HepG2 (cell line): ENCODE measurements around the gene HHIPL1. TPM values are rescaled to one million over a fixed set of nuclear protein-coding genes. Genes with fewer than 3 reads are reported as not detected.

Experiments
- ATAC-seq: fragments of 200-7000 bp; cut with Tn5 transposase; 3 replicates; pipeline ENCODE4 v1.9.1; 2020; ENCODE audit warnings: mild to moderate bottlenecking, moderate library complexity
- BruUV-seq: library from RNA; stranded (reverse); fragments of 400-500 nt; replicated peaks from 2 replicates; lab custom pipeline; 2021; lab: Mats Ljungman, UMichigan
- CTCF ChIA-PET: fragments of 300-600 bp; formaldehyde crosslinking; extraction: SDS; loops from one replicate; lab custom pipeline; 2021; ENCODE audit warnings: low total read pairs, inconsistent platforms, low intra/inter-chr PET ratio; lab: Yijun Ruan, JAX
- POLR2A ChIA-PET: fragments of 350-600 bp; sonication (Branson Sonifier 250); formaldehyde crosslinking; loops from one replicate; lab custom pipeline; 2020; ENCODE audit warnings: antibody characterized with exemption, inconsistent platforms; lab: Yijun Ruan, JAX
- DNase-seq: peaks from one replicate; pipeline ENCODE4 v3.0.0-alpha.2; 2015; ENCODE audit warnings: low spot score
- FAIRE-seq: peaks from 3 replicates; lab custom pipeline; 2011; peaks lifted over from hg19 to GRCh38; lab: Jason Lieb, UNC
- H2AFZ ChIP-seq: one replicate; pipeline ENCODE4 v1.6.1; 2011; ENCODE audit warnings: low read length, inconsistent platforms
- H3K27ac ChIP-seq: fragments of 300-600 bp; 3 replicates; pipeline ENCODE4 v1.8.0; 2011; ENCODE audit warnings: mixed run types, mild to moderate bottlenecking, mixed read lengths, low read length, inconsistent platforms; ENCODE audit not compliant: insufficient read depth; ENCODE audit errors: extremely low read length
- H3K27me3 ChIP-seq, 2 experiments: fragments of 200-600 bp in 1 of 2; 2 replicates in 1 of 2; 3 replicates in 1 of 2; pipeline versions ENCODE4 v1.6.0 to v1.8.0; 2011; ENCODE audit warnings: low read length in 2 of 2, mild to moderate bottlenecking in 2 of 2, moderate library complexity in 2 of 2, inconsistent platforms in 1 of 2; ENCODE audit not compliant: insufficient read depth in 2 of 2, control insufficient read depth in 1 of 2
- H3K36me3 ChIP-seq, 2 experiments: fragments of 200-600 bp in 1 of 2; replicated peaks in 1 of 2; 2 replicates in 1 of 2; 3 replicates in 1 of 2; pipeline versions ENCODE4 v1.5.1 to v1.8.0; 2011; ENCODE audit warnings: low read length in 2 of 2, inconsistent platforms in 1 of 2; ENCODE audit not compliant: insufficient read depth in 2 of 2, control insufficient read depth in 1 of 2
- H3K4me1 ChIP-seq: 2 replicates; pipeline ENCODE4 v1.5.1; 2012; ENCODE audit warnings: low read length, inconsistent platforms; ENCODE audit not compliant: insufficient read depth
- H3K4me2 ChIP-seq: 2 replicates; pipeline ENCODE4 v1.6.0; 2011; ENCODE audit warnings: low read depth, low read length, inconsistent platforms
- H3K4me3 ChIP-seq, 3 experiments: fragments of 200-600 bp in 1 of 3; sonication (generic), shearing (Covaris generic) in 1 of 3; replicated peaks in 1 of 3; 2 replicates each; pipeline ENCODE4 v1.5.1; 2011 to 2016; ENCODE audit warnings: low read length in 3 of 3, inconsistent platforms in 2 of 3, low read depth in 2 of 3, mild to moderate bottlenecking in 2 of 3, control low read depth in 1 of 3, mixed read lengths in 1 of 3; ENCODE audit not compliant: insufficient read depth in 1 of 3
- H3K79me2 ChIP-seq: one replicate; pipeline ENCODE4 v1.6.1; 2011; ENCODE audit warnings: low read length, inconsistent platforms; ENCODE audit not compliant: insufficient read depth
- H3K9ac ChIP-seq: 2 replicates; pipeline ENCODE4 v1.6.0; 2011; ENCODE audit warnings: mild to moderate bottlenecking, low read depth, low read length, inconsistent platforms; ENCODE audit not compliant: insufficient read depth
- H3K9me3 ChIP-seq: 2 replicates; pipeline ENCODE4 v1.5.1; 2012; ENCODE audit warnings: mild to moderate bottlenecking, low read length
- H4K20me1 ChIP-seq: 2 replicates; pipeline ENCODE4 v1.6.0; 2011; ENCODE audit warnings: inconsistent platforms, mild to moderate bottlenecking, low read length, moderate library complexity; ENCODE audit not compliant: insufficient read depth
- PRDM15 ChIP-seq: sonication (generic); formaldehyde crosslinking; IDR thresholded peaks from 2 replicates; pipeline ENCODE4 v1.4.0; 2020; ENCODE audit warnings: missing genetic modification reagents
- XRCC5 ChIP-seq: fragments of 200-400 bp; formaldehyde crosslinking; optimal IDR thresholded peaks from 2 replicates; pipeline ENCODE3; 2017; ENCODE audit warnings: mild to moderate bottlenecking, low read length
- ZFP91 ChIP-seq: sonication (generic); formaldehyde crosslinking; IDR thresholded peaks from 2 replicates; pipeline ENCODE4 v1.9.0; 2022; ENCODE audit warnings: missing genetic modification reagents, mild to moderate bottlenecking, borderline replicate concordance
- ZNF563 ChIP-seq: sonication (generic); formaldehyde crosslinking; IDR thresholded peaks from 2 replicates; pipeline ENCODE4 v1.8.0; 2022; ENCODE audit warnings: mild to moderate bottlenecking, moderate library complexity, missing genetic modification reagents
- ZNF746 ChIP-seq: sonication (generic); formaldehyde crosslinking; IDR thresholded peaks from 2 replicates; pipeline ENCODE4 v1.8.0; 2022; ENCODE audit warnings: mild to moderate bottlenecking, missing genetic modification reagents
- ZNF747 ChIP-seq: sonication (generic); formaldehyde crosslinking; IDR thresholded peaks from 2 replicates; pipeline ENCODE4 v1.8.1; 2023; ENCODE audit warnings: missing genetic modification reagents, mild to moderate bottlenecking, borderline replicate concordance
- WGBS: methylation state at CpG from one replicate; pipeline ENCODE4 v1.1.6; 2017; ENCODE audit warnings: low lambda C conversion rate; 5-methylcytosine and 5-hydroxymethylcytosine counted together
- in situ Hi-C: cut with HindIII; loops from 2 replicates; pipeline ENCODE4 v1.10.0; 2017; ENCODE audit warnings: low pct_unique_long_range_greater_than_20kb; ENCODE audit not compliant: extremely low pct_ligation_motif_present
- intact Hi-C: fragments of 100-400 bp; cut with micrococcal nuclease; formaldehyde crosslinking; loops from one replicate; pipeline ENCODE4 v1.10.0; 2022; ENCODE audit not compliant: unreplicated experiment
- polyA plus RNA-seq, 8 experiments: library from polyadenylated mRNA; depleted of rRNA in 3 of 8; stranded (reverse) in 7 of 8; unstranded in 1 of 8; fragments of >200 nt; fragmentation: Illumina TruSeq in 4 of 8; extraction: Trizol in 4 of 8; gene quantifications; 2 replicates each; pipeline versions ENCODE4 v1.2.1 to v1.2.3, GENCODE V29; 2011 to 2016; ENCODE audit warnings: low read depth in 4 of 8, missing spikeins in 1 of 8, mixed read lengths in 1 of 8; ENCODE audit not compliant: insufficient read depth in 1 of 8
- total RNA-seq, 5 experiments: library from RNA; depleted of rRNA; stranded (reverse); fragments of >200 nt; fragmentation: Illumina TruSeq; extraction: Trizol; gene quantifications; 2 replicates each; pipeline ENCODE4 v1.2.3, GENCODE V29; 2016; ENCODE audit warnings: low read depth in 1 of 5

Gene HHIPL1
- total and polyA plus RNA-seq, 2 of the 13 experiments (the other 11 are each of a cell fraction or from before 2014, with no cell fraction given) = not detected

- FAIRE-seq = no peak
- in situ Hi-C loops = no loop called here
- no peak overlapping the region for H3K4me2 ChIP-seq
- peaks cover 6 to 43% of the 10 kb centered on the region in 2 experiments; a peak in 4 of 5 replicates for H3K27me3 ChIP-seq
- no peak for ATAC-seq
- no peak overlapping the region for H3K27ac ChIP-seq
- intact Hi-C loops = loop anchor here (1.0 to 5.0 kb wide), 2 partner anchors 65 to 109 kb away; no protein-coding TSS in a partner anchor
- BruUV-seq = no TSS peak
- no peak overlapping the region for H3K4me3 ChIP-seq
- H2AFZ ChIP-seq = no peak overlapping the region
- no peaks in the 10 kb centered on the region for H4K20me1 ChIP-seq
- H3K36me3 ChIP-seq = no peaks in the 10 kb centered on the region
- POLR2A ChIA-PET = no interaction called here
- H3K9me3 ChIP-seq = no peaks in the 10 kb centered on the region
- H3K79me2 ChIP-seq = no peaks in the 10 kb centered on the region
- CTCF ChIA-PET = interaction anchor here (0.9 to 2.4 kb wide), 2 partner anchors 103 to 109 kb away, joined by 4 to 29 read pairs; no protein-coding TSS in a partner anchor
- H3K9ac ChIP-seq = no peak overlapping the region
- TF ChIP-seq ZNF563 (CRISPR knock-in tag) = 0 out of 2 replicates have a peak, but pooled peaks have one; percentile 6
- no peak for TF ChIP-seq ZNF746
- TF ChIP-seq, all 625 proteins: peak for 1
- H3K4me1 ChIP-seq = no peaks in the 10 kb centered on the region
- WGBS = 29% methylated on average over 13 of the region's 13 CpGs
- no peak for DNase-seq
These were observed 17.2 kb upstream of the HHIPL1 start for GRCh38 chr14:99627510-99628381.

GRCh38 chr14:99628887-99629618, 15.9 kb upstream of the HHIPL1 start:
- H3K27ac ChIP-seq = no peak overlapping the region
- no peak overlapping the region for H2AFZ ChIP-seq
- POLR2A ChIA-PET = no interaction called here
- DNase-seq (peak; percentile 18), ATAC-seq (peak; percentile 89), FAIRE-seq (no peak)
- no peaks in the 10 kb centered on the region for H3K36me3 ChIP-seq
- no peaks in the 10 kb centered on the region for H3K79me2 ChIP-seq
- 37% methylated on average over 9 of the region's 20 CpGs for WGBS
- H3K9ac ChIP-seq = no peak overlapping the region
- H3K9me3 ChIP-seq = no peaks in the 10 kb centered on the region
- H4K20me1 ChIP-seq = no peaks in the 10 kb centered on the region
- no peak overlapping the region for H3K4me3 ChIP-seq
- H3K4me1 ChIP-seq = peaks cover 6% of the 10 kb centered on the region; the same call in 1 of the 2 replicates
- peak overlapping the region; percentile 37 for H3K4me2 ChIP-seq
- in situ Hi-C loops (no loop called here), intact Hi-C loops (loop anchor here (1.0 to 5.0 kb wide), 2 partner anchors 67 to 111 kb away; no protein-coding TSS in a partner anchor)
- H3K27me3 ChIP-seq = peaks cover 9 to 37% of the 10 kb centered on the region in 2 experiments; a peak in 4 of 5 replicates
- no TSS peak for BruUV-seq
- CTCF ChIA-PET = interaction anchor here (0.7 to 2.4 kb wide), 5 partner anchors 53 to 113 kb away, joined by 3 to 29 read pairs (median 4); no protein-coding TSS in a partner anchor
- TF ChIP-seq PRDM15 (CRISPR knock-in tag) = no peak
- TF ChIP-seq ZFP91 (CRISPR knock-in tag) = peak; percentile 68; the same call in 1 of the 2 replicates
- TF ChIP-seq ZNF747 (CRISPR knock-in tag) = no peak
- peak; percentile 91 for TF ChIP-seq XRCC5
